ENCODE data around the gene WEE1. TPM values are rescaled to one million over a fixed set of nuclear protein-coding genes. Genes with fewer than 3 reads are reported as not detected.

The WEE1 gene
- total RNA-seq, 1 donor from 2014 or later: 66.6 TPM

DNA sequence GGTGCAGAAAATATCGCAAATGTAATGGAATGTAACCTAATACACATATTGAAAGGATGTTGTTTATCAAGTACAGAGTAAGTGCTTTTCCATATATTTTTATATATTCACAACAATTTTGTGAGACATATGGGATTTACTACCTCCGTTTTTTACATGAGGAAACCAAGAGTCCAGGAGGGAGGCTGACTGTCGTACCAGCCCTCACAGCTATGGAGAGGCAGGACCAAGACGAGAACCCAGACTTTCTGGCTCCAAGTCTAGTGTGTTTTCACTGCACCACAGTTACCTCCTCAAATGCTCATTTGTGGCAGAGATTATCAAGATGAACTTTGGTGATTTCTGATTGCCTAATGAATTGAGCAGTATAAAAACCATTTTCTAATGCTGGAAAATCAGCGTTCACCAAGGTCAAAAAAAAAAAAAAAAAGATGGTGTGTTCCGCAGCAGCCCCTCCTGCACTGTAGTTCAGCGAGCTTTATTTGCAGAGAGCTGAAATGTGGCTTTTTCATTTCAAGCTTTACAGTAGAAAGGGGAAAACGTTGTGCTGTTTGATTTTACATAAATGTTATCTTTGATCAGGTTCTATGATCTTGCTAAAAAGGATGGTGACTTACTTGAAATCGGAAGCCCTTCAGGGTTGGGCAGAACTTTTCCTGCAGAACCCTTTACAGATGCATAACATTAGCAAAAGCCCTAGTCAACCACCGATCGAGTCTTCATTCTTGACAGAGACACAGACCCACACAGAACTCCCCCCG is 44.7 kb upstream of the WEE1 start:
- peaks cover 19% of the 10 kb centered on the region for H3K4me1 Mint-ChIP-seq
- no peaks in the 10 kb centered on the region for H3K36me3 Mint-ChIP-seq (ENCODE audit: low read depth)
- H3K27ac Mint-ChIP-seq (ENCODE audit: unreplicated experiment): no peak overlapping the region
- no peak overlapping the region for H3K4me3 Mint-ChIP-seq
- TF ChIP-seq, protein P1, sequence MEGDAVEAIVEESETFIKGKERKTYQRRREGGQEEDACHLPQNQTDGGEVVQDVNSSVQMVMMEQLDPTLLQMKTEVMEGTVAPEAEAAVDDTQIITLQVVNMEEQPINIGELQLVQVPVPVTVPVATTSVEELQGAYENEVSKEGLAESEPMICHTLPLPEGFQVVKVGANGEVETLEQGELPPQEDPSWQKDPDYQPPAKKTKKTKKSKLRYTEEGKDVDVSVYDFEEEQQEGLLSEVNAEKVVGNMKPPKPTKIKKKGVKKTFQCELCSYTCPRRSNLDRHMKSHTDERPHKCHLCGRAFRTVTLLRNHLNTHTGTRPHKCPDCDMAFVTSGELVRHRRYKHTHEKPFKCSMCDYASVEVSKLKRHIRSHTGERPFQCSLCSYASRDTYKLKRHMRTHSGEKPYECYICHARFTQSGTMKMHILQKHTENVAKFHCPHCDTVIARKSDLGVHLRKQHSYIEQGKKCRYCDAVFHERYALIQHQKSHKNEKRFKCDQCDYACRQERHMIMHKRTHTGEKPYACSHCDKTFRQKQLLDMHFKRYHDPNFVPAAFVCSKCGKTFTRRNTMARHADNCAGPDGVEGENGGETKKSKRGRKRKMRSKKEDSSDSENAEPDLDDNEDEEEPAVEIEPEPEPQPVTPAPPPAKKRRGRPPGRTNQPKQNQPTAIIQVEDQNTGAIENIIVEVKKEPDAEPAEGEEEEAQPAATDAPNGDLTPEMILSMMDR (conservative IDR thresholded peaks at IDR 0.05): no peak
- no peaks in the 10 kb centered on the region for H3K9me3 Mint-ChIP-seq
- H3K27me3 Mint-ChIP-seq (ENCODE audit: low read depth): no peaks in the 10 kb centered on the region
- DNase-seq (ENCODE audit: low read depth, low spot score): no peak

DNA sequence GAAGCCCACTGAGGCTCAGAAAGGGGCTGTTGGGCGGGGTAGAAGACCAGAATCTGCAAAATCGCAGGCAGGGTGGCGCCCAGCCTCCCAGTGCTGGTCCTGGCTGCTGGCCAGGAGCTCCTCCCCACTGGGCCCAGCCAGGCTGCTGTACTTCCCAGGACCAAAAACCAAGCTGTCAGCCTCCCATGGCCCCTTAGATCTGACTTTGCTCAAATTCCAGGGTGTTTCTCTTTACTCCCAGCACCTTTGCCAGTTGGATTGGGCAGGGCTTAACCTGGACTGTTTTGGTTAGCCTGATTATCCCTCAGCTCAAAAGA is 44.2 kb upstream of the WEE1 start:
- no peak overlapping the region for H3K4me3 Mint-ChIP-seq
- H3K27ac Mint-ChIP-seq (ENCODE audit: unreplicated experiment): peak overlapping the region; percentile 50
- H3K4me1 Mint-ChIP-seq: peaks cover 24% of the 10 kb centered on the region
- H3K9me3 Mint-ChIP-seq: no peaks in the 10 kb centered on the region
- no peak for DNase-seq (ENCODE audit: low read depth, low spot score)
- no peaks in the 10 kb centered on the region for H3K36me3 Mint-ChIP-seq (ENCODE audit: low read depth)
- TF ChIP-seq, protein P1 (conservative IDR thresholded peaks at IDR 0.05): no peak
- H3K27me3 Mint-ChIP-seq (ENCODE audit: low read depth): no peaks in the 10 kb centered on the region

DNA sequence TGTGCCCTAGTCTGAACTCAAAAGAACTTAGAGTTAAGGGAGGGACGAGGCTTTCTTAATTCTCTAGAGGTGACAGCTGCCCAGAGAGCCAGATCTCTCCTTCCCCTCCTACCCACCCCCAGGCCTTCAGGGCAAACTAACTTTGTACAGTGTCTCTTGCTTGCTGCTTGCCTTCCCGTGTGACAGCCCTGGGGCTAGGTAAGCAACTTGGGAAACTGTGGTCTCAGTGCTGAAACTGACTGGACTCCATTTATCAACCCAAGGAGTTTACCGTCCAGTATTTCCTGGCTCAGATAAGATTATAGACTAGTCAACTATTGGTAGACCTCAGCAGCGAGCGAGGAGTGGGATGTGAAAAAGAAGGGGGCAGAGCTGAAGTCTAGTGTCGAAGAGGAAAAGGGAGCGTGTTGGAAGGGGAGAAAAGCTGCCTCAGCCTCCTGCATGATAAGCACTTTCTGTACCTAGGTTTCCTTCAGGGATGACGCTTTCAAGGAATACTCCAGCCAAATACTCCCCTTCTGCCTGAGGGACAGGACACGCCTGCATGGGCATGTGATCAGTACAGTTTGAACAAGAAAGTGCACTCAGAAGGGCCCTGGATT is 43.3 kb upstream of the WEE1 start:
- H3K27me3 Mint-ChIP-seq (ENCODE audit: low read depth): no peaks in the 10 kb centered on the region
- no peak overlapping the region for H3K4me3 Mint-ChIP-seq
- H3K4me1 Mint-ChIP-seq: peaks cover 27% of the 10 kb centered on the region
- no peaks in the 10 kb centered on the region for H3K9me3 Mint-ChIP-seq
- no peak overlapping the region for H3K27ac Mint-ChIP-seq (ENCODE audit: unreplicated experiment)
- H3K36me3 Mint-ChIP-seq (ENCODE audit: low read depth): no peaks in the 10 kb centered on the region
- no peak for DNase-seq (ENCODE audit: low read depth, low spot score)
- TF ChIP-seq, protein P1 (conservative IDR thresholded peaks at IDR 0.05): no peak

DNA sequence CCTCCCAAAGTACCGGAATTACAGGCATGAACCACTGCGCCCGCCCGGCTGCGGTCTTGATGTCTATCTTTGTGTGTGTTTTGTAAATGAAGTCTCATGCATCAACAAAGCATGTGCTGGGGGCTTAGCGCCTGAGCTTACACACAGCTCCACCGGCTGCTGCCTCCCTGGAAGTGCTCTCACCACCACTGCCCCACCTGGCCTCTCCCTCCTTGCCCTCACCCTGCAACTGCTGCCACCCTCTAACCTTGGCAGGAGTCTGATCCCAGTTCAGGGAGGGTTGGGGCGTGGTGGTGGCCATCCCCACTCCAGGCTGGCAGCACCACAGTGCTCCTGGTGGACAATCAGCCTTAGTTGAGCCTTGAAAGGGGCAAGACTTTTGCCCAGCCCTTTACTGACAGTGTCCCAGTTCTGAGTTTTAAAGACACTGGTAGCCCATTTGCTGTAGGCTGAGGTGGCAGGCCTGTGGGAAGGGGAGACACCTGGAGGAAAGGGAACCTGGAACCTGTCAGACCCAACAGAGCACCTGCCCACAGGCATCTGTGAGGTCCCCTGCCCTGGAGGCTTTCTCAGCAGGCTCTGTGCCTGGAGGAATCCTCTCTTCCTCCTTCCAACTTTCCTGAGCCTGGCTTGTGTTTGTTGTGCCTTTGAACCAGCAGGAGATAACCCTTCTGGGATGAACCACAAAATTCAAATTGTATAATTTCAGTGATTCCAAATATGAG is 42.4 kb upstream of the WEE1 start:
- no peaks in the 10 kb centered on the region for H3K27me3 Mint-ChIP-seq (ENCODE audit: low read depth)
- peaks cover 27% of the 10 kb centered on the region for H3K4me1 Mint-ChIP-seq
- H3K9me3 Mint-ChIP-seq: no peaks in the 10 kb centered on the region
- DNase-seq (ENCODE audit: low read depth, low spot score): no peak
- peak overlapping the region; percentile 19 for H3K27ac Mint-ChIP-seq (ENCODE audit: unreplicated experiment)
- TF ChIP-seq, protein P1 (conservative IDR thresholded peaks at IDR 0.05): no peak
- no peaks in the 10 kb centered on the region for H3K36me3 Mint-ChIP-seq (ENCODE audit: low read depth)
- H3K4me3 Mint-ChIP-seq: no peak overlapping the region

DNA sequence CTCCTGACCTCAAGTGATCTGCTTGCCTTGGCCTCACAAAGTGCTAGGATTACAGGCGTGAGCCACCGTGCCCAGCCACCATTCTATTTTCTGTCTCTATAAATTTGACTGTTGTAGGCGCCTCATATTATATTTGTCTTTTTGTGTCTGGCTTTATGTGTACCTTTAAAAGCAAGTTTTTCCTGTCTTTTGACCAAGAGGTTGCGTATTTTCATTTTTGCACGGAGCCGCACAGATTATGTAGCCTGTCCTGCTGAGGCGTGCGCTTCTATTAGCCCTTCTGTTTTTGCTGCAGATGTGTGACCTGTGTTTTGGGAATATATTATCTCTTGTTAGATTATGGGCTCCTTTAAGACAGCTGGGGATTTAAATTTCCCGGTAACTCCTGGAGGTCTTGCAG is 40.4 kb upstream of the WEE1 start:
- H3K27ac Mint-ChIP-seq (ENCODE audit: unreplicated experiment): peak overlapping the region; percentile 75
- H3K9me3 Mint-ChIP-seq: no peaks in the 10 kb centered on the region
- peaks cover 27% of the 10 kb centered on the region for H3K4me1 Mint-ChIP-seq
- no peaks in the 10 kb centered on the region for H3K27me3 Mint-ChIP-seq (ENCODE audit: low read depth)
- TF ChIP-seq, protein P1 (conservative IDR thresholded peaks at IDR 0.05): no peak
- no peak overlapping the region for H3K4me3 Mint-ChIP-seq
- no peak for DNase-seq (ENCODE audit: low read depth, low spot score)
- H3K36me3 Mint-ChIP-seq (ENCODE audit: low read depth): no peaks in the 10 kb centered on the region

All from neural crest cell (in vitro differentiated cells).